ENCODE measurements around the gene TIMM22. TPM values are rescaled to one million over a fixed set of nuclear protein-coding genes. Genes with fewer than 3 reads are reported as not detected.

TIMM22 gene
- total and polyA plus RNA-seq, 2 of the 13 experiments (the other 11 are each of a cell fraction or from before 2014, with no cell fraction given): 6.2 to 15.5 TPM

DNA sequence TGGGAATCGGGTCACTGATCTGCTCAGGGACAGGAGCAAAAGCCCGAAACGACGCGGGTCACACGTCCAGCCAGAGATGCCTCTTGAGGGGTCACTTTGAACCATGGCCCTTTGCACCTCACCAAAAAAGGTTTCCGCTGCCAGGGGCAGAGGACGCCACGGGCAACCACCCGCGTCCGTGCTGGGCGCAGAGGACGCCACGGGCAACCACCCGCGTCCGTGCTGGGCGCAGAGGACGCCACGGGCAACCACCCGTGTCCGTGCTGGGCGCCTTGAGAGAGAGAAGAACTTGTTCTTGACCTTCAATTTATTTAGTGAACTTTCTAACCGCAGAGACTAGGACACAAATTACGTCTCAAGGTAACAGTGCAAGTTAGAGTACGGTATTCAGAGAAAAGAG, 35.5 kb downstream of the TIMM22 start (continued):
- TF ChIP-seq YY1 (IDR thresholded peaks at IDR 0.05; ENCODE audit: insufficient read depth, insufficient replicate concordance, low read depth, low read length): no peak

DNA sequence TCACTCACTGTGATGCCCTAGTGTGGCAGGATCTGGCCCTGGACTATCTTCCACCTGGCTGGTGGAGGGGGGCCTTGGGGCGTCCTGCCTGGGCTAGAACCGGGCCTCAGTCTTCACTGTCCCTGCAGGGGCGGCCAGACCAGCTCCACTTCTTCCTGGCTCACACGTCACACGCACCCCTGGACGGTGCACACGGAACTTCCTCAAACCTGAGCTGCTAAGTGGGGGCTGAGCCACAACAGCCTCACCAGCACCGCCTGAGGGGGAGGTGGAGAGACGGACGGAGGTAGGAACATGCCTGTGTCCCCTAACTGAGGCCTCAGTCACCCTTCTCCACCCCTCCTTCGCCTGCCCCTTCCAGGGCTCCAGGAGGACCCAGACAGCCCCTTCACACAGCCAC, 36.6 kb downstream of the TIMM22 start:
- no TSS peak for BruUV-seq (replicated peaks)
- FAIRE-seq (no peak), ATAC-seq (no peak), DNase-seq (ENCODE audit: low spot score) (no peak)
- Histone ChIP-seq H3K9me3 (ENCODE audit: low read length) (no peaks in the 10 kb centered on the region), H3K4me2 (ENCODE audit: low read depth, low read length) (no peak overlapping the region), H3K27ac (ENCODE audit: extremely low read length, insufficient read depth, low read length) (no peak overlapping the region), H3K4me3 (replicated peaks in 1 of 3; ENCODE audit: insufficient read depth in 1 of 3, low read depth in 2 of 3, low read length in 3 of 3) (no peak overlapping the region), H3K27me3 (ENCODE audit: control insufficient read depth in 1 of 2, insufficient read depth in 2 of 2, low read length in 2 of 2) (no peaks in the 10 kb centered on the region), H3K4me1 (ENCODE audit: insufficient read depth, low read length) (no peaks in the 10 kb centered on the region; the same call in 1 of the 2 replicates), H3K36me3 (replicated peaks in 1 of 2; ENCODE audit: control insufficient read depth in 1 of 2, insufficient read depth in 2 of 2, low read length in 2 of 2) (0 out of 5 replicates have a peak, but pooled peaks cover 0 to 1% of the 10 kb centered on the region in 2 experiments), H4K20me1 (ENCODE audit: insufficient read depth, low read length) (no peaks in the 10 kb centered on the region), H3K79me2 (ENCODE audit: insufficient read depth, low read length) (no peaks in the 10 kb centered on the region), H2AFZ (ENCODE audit: low read length) (no peak overlapping the region), H3K9ac (ENCODE audit: insufficient read depth, low read depth, low read length) (no peak overlapping the region)
- POLR2A ChIA-PET: no interaction called here
- no peak for TF ChIP-seq MLLT10 (CRISPR knock-in tag; IDR thresholded peaks at IDR 0.05)
- TF ChIP-seq ZNF891 (CRISPR knock-in tag; IDR thresholded peaks at IDR 0.05): no peak
- TF ChIP-seq, protein P1, sequence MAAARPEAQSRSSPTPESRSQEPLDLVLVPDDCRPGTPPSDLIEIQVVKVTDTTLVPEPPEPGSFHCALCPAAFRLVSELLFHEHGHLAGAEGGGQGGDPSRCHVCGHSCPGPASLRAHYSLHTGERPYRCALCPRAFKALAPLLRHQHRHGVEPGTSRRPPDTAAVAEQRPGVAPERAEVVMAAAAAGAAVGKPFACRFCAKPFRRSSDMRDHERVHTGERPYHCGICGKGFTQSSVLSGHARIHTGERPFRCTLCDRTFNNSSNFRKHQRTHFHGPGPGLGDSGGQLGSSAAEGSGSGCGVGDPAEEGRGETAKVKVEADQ (CRISPR knock-in tag; IDR thresholded peaks at IDR 0.05; ENCODE audit: borderline replicate concordance): no peak
- TF ChIP-seq, protein P2, sequence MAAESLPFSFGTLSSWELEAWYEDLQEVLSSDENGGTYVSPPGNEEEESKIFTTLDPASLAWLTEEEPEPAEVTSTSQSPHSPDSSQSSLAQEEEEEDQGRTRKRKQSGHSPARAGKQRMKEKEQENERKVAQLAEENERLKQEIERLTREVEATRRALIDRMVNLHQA (CRISPR knock-in tag; IDR thresholded peaks at IDR 0.05): no peak
- TF ChIP-seq, protein P3, sequence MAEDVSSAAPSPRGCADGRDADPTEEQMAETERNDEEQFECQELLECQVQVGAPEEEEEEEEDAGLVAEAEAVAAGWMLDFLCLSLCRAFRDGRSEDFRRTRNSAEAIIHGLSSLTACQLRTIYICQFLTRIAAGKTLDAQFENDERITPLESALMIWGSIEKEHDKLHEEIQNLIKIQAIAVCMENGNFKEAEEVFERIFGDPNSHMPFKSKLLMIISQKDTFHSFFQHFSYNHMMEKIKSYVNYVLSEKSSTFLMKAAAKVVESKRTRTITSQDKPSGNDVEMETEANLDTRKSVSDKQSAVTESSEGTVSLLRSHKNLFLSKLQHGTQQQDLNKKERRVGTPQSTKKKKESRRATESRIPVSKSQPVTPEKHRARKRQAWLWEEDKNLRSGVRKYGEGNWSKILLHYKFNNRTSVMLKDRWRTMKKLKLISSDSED (CRISPR knock-in tag; IDR thresholded peaks at IDR 0.05): no peak
- TF ChIP-seq HNRNPH1 (optimal IDR thresholded peaks at IDR 0.05; ENCODE audit: low read depth, low read length): no peak
- TF ChIP-seq KDM2A (CRISPR knock-in tag; IDR thresholded peaks at IDR 0.05; ENCODE audit: borderline replicate concordance, low read depth): no peak
- TF ChIP-seq TEAD3 (CRISPR knock-in tag; optimal IDR thresholded peaks at IDR 0.05; ENCODE audit: borderline replicate concordance): no peak
- TF ChIP-seq ZNF660 (CRISPR knock-in tag; IDR thresholded peaks at IDR 0.05; ENCODE audit: borderline replicate concordance, low read depth): no peak
- no peak for TF ChIP-seq GFI1 (CRISPR knock-in tag; IDR thresholded peaks at IDR 0.05; ENCODE audit: borderline replicate concordance)
- TF ChIP-seq, protein P4, sequence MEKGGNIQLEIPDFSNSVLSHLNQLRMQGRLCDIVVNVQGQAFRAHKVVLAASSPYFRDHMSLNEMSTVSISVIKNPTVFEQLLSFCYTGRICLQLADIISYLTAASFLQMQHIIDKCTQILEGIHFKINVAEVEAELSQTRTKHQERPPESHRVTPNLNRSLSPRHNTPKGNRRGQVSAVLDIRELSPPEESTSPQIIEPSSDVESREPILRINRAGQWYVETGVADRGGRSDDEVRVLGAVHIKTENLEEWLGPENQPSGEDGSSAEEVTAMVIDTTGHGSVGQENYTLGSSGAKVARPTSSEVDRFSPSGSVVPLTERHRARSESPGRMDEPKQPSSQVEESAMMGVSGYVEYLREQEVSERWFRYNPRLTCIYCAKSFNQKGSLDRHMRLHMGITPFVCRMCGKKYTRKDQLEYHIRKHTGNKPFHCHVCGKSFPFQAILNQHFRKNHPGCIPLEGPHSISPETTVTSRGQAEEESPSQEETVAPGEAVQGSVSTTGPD (CRISPR knock-in tag; IDR thresholded peaks at IDR 0.05): no peak
- TF ChIP-seq POLR2G (IDR thresholded peaks at IDR 0.05; ENCODE audit: low read depth, low read length): no peak
- TF ChIP-seq ZNF703 (CRISPR knock-in tag; IDR thresholded peaks at IDR 0.05; ENCODE audit: borderline replicate concordance): no peak
- no peak for TF ChIP-seq ZBTB20 (CRISPR knock-in tag; IDR thresholded peaks at IDR 0.05; ENCODE audit: borderline replicate concordance, low read depth)
- TF ChIP-seq, protein P5, sequence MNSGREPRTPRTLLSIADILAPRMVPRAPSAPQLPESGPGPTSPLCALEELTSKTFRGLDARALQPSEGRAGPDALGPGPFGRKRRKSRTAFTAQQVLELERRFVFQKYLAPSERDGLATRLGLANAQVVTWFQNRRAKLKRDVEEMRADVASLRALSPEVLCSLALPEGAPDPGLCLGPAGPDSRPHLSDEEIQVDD (CRISPR knock-in tag; IDR thresholded peaks at IDR 0.05; ENCODE audit: borderline replicate concordance): no peak
- TF ChIP-seq, protein P6, sequence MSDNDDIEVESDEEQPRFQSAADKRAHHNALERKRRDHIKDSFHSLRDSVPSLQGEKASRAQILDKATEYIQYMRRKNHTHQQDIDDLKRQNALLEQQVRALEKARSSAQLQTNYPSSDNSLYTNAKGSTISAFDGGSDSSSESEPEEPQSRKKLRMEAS (IDR thresholded peaks at IDR 0.05): no peak
- TF ChIP-seq MAFK (conservative IDR thresholded peaks at IDR 0.05 in 1 of 2, IDR thresholded peaks at IDR 0.05 in 1 of 2; ENCODE audit: low read length in 2 of 2): no peak
- no peak for TF ChIP-seq MXI1 (IDR thresholded peaks at IDR 0.05; ENCODE audit: borderline replicate concordance, low read depth, low read length)
- intact Hi-C loops (cut with micrococcal nuclease; ENCODE audit: unreplicated experiment): no loop called here
- 100% methylated on average over 8 of the region's 11 CpGs for WGBS (ENCODE audit: low lambda C conversion rate)
- CTCF ChIA-PET (ENCODE audit: low intra/inter-chr PET ratio, low total read pairs): no interaction called here
- in situ Hi-C loops (cut with HindIII; ENCODE audit: extremely low pct_ligation_motif_present, low pct_unique_long_range_greater_than_20kb): no loop called here
